22Rv1 (cell line): ENCODE data around the gene SERPINA3.
"Not testable (repeated sequence)": the region's sequence is repeated elsewhere in the genome, so short reads cannot be mapped to it uniquely, and the experiment has no call there.

ENCODE experiments used
- ZFX ChIP-seq: fragments of 450-650 bp; IDR thresholded peaks from 2 replicates; pipeline ENCODE4 v1.6.1; 2017; ENCODE audit warnings: antibody characterized with exemption, borderline replicate concordance
- TF ChIP-seq, protein P1 (sequence below): fragments of 450-650 bp; IDR thresholded peaks from 2 replicates; pipeline ENCODE4 v1.5.1; 2017; ENCODE audit warnings: mild to moderate bottlenecking

DNA sequence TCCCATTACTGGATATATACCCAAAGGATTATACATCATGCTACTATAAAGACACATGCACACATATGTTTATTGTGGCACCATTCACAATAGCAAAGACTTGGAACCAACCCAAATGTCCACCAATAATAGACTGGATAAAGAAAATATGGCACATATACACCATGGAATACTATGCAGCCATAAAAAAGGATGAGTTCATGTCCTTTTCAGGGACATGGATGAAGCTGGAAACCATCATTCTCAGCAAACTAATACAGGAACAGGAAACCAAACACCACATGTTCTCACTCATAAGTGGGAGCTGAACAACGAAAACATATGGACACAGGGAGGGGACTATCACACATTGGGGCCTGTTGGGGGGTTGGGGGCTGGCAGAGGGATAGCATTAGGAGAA lies 3.2 kb upstream of the SERPINA3 start:
- TF ChIP-seq, protein P1, sequence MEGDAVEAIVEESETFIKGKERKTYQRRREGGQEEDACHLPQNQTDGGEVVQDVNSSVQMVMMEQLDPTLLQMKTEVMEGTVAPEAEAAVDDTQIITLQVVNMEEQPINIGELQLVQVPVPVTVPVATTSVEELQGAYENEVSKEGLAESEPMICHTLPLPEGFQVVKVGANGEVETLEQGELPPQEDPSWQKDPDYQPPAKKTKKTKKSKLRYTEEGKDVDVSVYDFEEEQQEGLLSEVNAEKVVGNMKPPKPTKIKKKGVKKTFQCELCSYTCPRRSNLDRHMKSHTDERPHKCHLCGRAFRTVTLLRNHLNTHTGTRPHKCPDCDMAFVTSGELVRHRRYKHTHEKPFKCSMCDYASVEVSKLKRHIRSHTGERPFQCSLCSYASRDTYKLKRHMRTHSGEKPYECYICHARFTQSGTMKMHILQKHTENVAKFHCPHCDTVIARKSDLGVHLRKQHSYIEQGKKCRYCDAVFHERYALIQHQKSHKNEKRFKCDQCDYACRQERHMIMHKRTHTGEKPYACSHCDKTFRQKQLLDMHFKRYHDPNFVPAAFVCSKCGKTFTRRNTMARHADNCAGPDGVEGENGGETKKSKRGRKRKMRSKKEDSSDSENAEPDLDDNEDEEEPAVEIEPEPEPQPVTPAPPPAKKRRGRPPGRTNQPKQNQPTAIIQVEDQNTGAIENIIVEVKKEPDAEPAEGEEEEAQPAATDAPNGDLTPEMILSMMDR = not testable (repeated sequence)
- TF ChIP-seq ZFX = not testable (repeated sequence)
